OCI-LY7 (cell line): ENCODE data around the gene RASSF4. TPM values are rescaled to one million over a fixed set of nuclear protein-coding genes. Genes with fewer than 3 reads are reported as not detected.

Experiments used
- BruUV-seq: library from RNA; stranded (reverse); fragments of 400-500 nt; replicated peaks from 2 replicates; lab custom pipeline; 2021; lab: Mats Ljungman, UMichigan
- CTCF ChIA-PET: fragments of 300-600 bp; sonication (Branson Sonifier 250); formaldehyde crosslinking; loops from one replicate; lab custom pipeline; 2022; ENCODE audit warnings: antibody characterized with exemption; ENCODE audit not compliant: unreplicated experiment; lab: Charles Lee
- POLR2A ChIA-PET: fragments of 300-600 bp; sonication (Branson Sonifier 250); formaldehyde crosslinking; loops from one replicate; lab custom pipeline; 2022; ENCODE audit warnings: antibody characterized with exemption; lab: Charles Lee
- DNase-seq: peaks from one replicate; pipeline ENCODE4 v3.0.0-alpha.2; 2015; ENCODE audit warnings: low spot score
- H2AFZ ChIP-seq: fragments of 200-600 bp; sonication (generic), shearing (Covaris generic); 2 replicates; pipeline ENCODE4 v1.6.1; 2014; ENCODE audit warnings: mild to moderate bottlenecking, antibody characterized with exemption, low read length, moderate library complexity
- H3K27ac ChIP-seq: fragments of 200-600 bp; sonication (generic); 2 replicates; pipeline ENCODE4 v1.5.1; 2014; ENCODE audit warnings: mixed run types, low read depth, mild to moderate bottlenecking, moderate library complexity, low read length, inconsistent platforms; ENCODE audit not compliant: poor library complexity, severe bottlenecking
- H3K36me3 ChIP-seq: fragments of 200-600 bp; sonication (generic); 2 replicates; pipeline ENCODE4 v1.6.1; 2014; ENCODE audit warnings: mild to moderate bottlenecking, antibody characterized with exemption, low read length, moderate library complexity, mixed read lengths; ENCODE audit not compliant: insufficient read depth
- H3K4me1 ChIP-seq: fragments of 200-600 bp; sonication (generic); 2 replicates; pipeline ENCODE4 v1.5.1; 2014; ENCODE audit warnings: mild to moderate bottlenecking, low read length; ENCODE audit not compliant: insufficient read depth, poor library complexity, severe bottlenecking
- H3K4me2 ChIP-seq: fragments of 200-600 bp; sonication (generic); 2 replicates; pipeline ENCODE4 v1.6.1; 2014; ENCODE audit warnings: mild to moderate bottlenecking, low read length
- H3K4me3 ChIP-seq: fragments of 200-600 bp; sonication (generic); 2 replicates; pipeline ENCODE4 v1.5.1; 2014; ENCODE audit warnings: mild to moderate bottlenecking, low read depth, low read length; ENCODE audit not compliant: poor library complexity, severe bottlenecking
- H3K79me2 ChIP-seq: fragments of 200-600 bp; sonication (generic); 2 replicates; pipeline ENCODE4 v1.6.1; 2016; ENCODE audit warnings: low read depth, mild to moderate bottlenecking, low read length, moderate library complexity, mixed read lengths; ENCODE audit not compliant: insufficient read depth
- H3K9me2 ChIP-seq: fragments of 200-600 bp; sonication (generic); 2 replicates; pipeline ENCODE4 v1.6.1; 2016; ENCODE audit warnings: mild to moderate bottlenecking, low read length, mixed read lengths; ENCODE audit not compliant: insufficient read depth
- H3K9me3 ChIP-seq: fragments of 200-600 bp; sonication (generic); 2 replicates; pipeline ENCODE4 v1.6.1; 2014; ENCODE audit warnings: mild to moderate bottlenecking, mixed run types, low read length, mixed read lengths
- H4K20me1 ChIP-seq: fragments of 200-600 bp; sonication (generic); 2 replicates; pipeline ENCODE4 v1.6.1; 2014; ENCODE audit warnings: mild to moderate bottlenecking, antibody characterized with exemption, low read length, moderate library complexity, mixed read lengths; ENCODE audit not compliant: insufficient read depth
- EZH2phosphoT487 ChIP-seq: fragments of 200-600 bp; sonication (generic); IDR thresholded peaks from 2 replicates; pipeline ENCODE4 v1.6.1; 2018; ENCODE audit warnings: low read depth, borderline replicate concordance, mild to moderate bottlenecking, mixed run types, antibody characterized with exemption, low read length, moderate library complexity, mixed read lengths
- intact Hi-C: fragments of 100-400 bp; cut with micrococcal nuclease; formaldehyde crosslinking; loops from one replicate; pipeline ENCODE4 v1.10.0; 2022; ENCODE audit not compliant: unreplicated experiment
- total RNA-seq, 2 experiments: library from RNA; depleted of rRNA in 1 of 2; stranded (reverse); fragments of >200 nt in 1 of 2; shearing (Covaris generic) in 1 of 2; gene quantifications; 2 replicates each; pipeline ENCODE4 v1.2.3, GENCODE V29; 2014 to 2022
- TF ChIP-seq, protein P1 (sequence below): fragments of 200-600 bp; sonication (generic); conservative IDR thresholded peaks from 2 replicates; pipeline ENCODE4 v1.5.1; 2014; ENCODE audit warnings: mild to moderate bottlenecking, antibody characterized with exemption, low read length, moderate library complexity, mixed read lengths

Gene RASSF4
- total RNA-seq, 2 experiments from 2014 or later, result 2.6 to 5.3 TPM

DNA sequence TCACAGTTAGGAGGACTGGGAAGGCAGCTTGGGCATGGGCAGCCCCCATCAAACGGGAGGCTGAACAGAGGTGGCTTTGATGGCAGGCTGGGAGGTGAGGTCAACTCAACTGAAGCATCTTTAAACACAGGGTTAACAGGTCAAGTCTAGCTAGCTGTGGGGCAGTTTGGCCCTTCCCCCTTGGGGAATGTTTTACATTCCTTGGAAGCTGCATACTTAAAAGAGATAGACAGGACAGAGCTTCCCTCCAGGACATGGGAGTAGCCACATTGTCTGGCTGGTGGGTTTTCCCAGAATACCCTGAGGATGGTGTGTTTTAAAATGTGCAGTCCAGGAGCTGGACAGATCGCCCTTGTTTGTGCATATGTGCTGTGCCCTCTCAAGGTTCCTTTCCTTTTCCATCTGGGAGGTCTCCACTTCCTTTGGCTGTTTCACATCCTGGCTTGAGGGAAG, 6.8 kb upstream of the RASSF4 start:
- Histone ChIP-seq H3K9me2 (no peaks in the 10 kb centered on the region), H4K20me1 (no peaks in the 10 kb centered on the region), H3K27ac (no peak overlapping the region), H3K36me3 (no peaks in the 10 kb centered on the region), H2AFZ (no peak overlapping the region), H3K79me2 (no peaks in the 10 kb centered on the region), H3K4me2 (no peak overlapping the region), H3K9me3 (no peaks in the 10 kb centered on the region), H3K4me3 (no peak overlapping the region), H3K4me1 (peaks cover 12% of the 10 kb centered on the region)
- DNase-seq, result no peak
- intact Hi-C loops, result no loop called here
- no TSS peak for BruUV-seq
- ChIA-PET CTCF (no interaction called here), POLR2A (interaction anchor here (0.8 kb wide), 2 partner anchors 10 to 11 kb away, joined by 3 read pairs; no protein-coding TSS in a partner anchor)
- TF ChIP-seq, protein P1, sequence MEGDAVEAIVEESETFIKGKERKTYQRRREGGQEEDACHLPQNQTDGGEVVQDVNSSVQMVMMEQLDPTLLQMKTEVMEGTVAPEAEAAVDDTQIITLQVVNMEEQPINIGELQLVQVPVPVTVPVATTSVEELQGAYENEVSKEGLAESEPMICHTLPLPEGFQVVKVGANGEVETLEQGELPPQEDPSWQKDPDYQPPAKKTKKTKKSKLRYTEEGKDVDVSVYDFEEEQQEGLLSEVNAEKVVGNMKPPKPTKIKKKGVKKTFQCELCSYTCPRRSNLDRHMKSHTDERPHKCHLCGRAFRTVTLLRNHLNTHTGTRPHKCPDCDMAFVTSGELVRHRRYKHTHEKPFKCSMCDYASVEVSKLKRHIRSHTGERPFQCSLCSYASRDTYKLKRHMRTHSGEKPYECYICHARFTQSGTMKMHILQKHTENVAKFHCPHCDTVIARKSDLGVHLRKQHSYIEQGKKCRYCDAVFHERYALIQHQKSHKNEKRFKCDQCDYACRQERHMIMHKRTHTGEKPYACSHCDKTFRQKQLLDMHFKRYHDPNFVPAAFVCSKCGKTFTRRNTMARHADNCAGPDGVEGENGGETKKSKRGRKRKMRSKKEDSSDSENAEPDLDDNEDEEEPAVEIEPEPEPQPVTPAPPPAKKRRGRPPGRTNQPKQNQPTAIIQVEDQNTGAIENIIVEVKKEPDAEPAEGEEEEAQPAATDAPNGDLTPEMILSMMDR, result no peak
- TF ChIP-seq EZH2phosphoT487, result no peak

DNA sequence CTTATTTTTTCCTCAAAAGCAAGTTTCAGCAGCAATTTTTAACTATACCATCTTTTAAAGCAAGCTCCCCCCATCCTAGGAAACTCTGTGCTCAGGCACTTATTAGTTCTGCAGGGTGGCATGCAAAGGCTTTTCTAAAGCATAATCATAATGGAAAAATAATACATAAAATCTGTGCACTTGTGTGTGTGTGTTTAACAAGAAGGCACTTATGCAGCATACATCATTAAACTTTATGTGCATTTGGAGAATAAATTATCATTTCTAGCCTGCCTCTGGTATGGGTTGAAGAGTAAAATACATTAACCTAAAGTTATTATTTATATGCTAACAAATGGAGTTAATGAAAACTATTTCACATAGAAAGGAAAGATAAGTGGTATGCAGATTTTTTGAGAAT, 5.6 kb upstream of the RASSF4 start:
- Histone ChIP-seq H3K27ac (no peak overlapping the region), H3K4me1 (peaks cover 8% of the 10 kb centered on the region), H2AFZ (no peak overlapping the region), H3K9me3 (no peaks in the 10 kb centered on the region), H3K79me2 (no peaks in the 10 kb centered on the region), H3K4me3 (no peak overlapping the region), H3K9me2 (no peaks in the 10 kb centered on the region), H4K20me1 (no peaks in the 10 kb centered on the region), H3K4me2 (no peak overlapping the region), H3K36me3 (no peaks in the 10 kb centered on the region)
- TF ChIP-seq, protein P1, result no peak
- TF ChIP-seq EZH2phosphoT487, result no peak
- ChIA-PET POLR2A (interaction anchor here (0.6 to 0.8 kb wide), 2 partner anchors 9 to 77 kb away, joined by 3 read pairs; no protein-coding TSS in a partner anchor), CTCF (no interaction called here)
- no peak for DNase-seq
- intact Hi-C loops, result no loop called here
- BruUV-seq, result no TSS peak

DNA sequence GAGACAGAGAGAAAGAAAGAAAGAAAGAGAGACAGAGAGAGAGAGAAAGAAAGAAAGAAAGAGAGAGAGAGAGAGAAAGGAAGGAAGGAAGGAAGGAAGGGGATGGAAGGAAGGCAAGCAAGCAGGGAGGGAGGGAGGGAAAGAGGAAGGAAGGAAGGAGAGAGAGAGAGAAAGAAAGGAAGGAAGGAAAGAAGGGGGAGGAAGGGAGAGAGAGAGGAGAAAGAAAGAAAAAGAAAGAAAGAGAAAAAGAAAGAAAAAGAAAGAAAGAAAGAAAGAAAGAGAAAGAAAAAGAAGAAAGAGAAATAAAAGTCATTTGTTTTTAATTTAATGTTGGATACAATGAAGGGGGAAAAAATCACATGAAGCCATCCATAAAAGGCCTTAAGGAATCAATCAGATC, 4.6 kb upstream of the RASSF4 start:
- DNase-seq, result no peak
- H3K4me3 ChIP-seq, result no peak overlapping the region
- no peak overlapping the region for H2AFZ ChIP-seq
- H3K9me2 ChIP-seq, result no peaks in the 10 kb centered on the region
- H3K36me3 ChIP-seq, result no peaks in the 10 kb centered on the region
- H3K4me1 ChIP-seq, result peaks cover 11% of the 10 kb centered on the region
- TF ChIP-seq EZH2phosphoT487, result no peak
- TF ChIP-seq, protein P1, result no peak
- H3K27ac ChIP-seq, result no peak overlapping the region
- no peaks in the 10 kb centered on the region for H3K9me3 ChIP-seq
- ChIA-PET CTCF (no interaction called here), POLR2A (no interaction called here)
- intact Hi-C loops, result no loop called here
- no peak overlapping the region for H3K4me2 ChIP-seq
- no TSS peak for BruUV-seq
- H4K20me1 ChIP-seq, result no peaks in the 10 kb centered on the region
- no peaks in the 10 kb centered on the region for H3K79me2 ChIP-seq
